ENCODE measurements around the gene UPF1. TPM values are rescaled to one million over a fixed set of nuclear protein-coding genes. Genes with fewer than 3 reads are reported as not detected.

The UPF1 gene
- total RNA-seq, 1 experiment from 2014 or later, result 96.6 TPM

- DNase-seq, result no peak
- Histone ChIP-seq H3K27me3 (replicated peaks; ENCODE audit: control insufficient read depth, insufficient read depth, low read length) (no peaks in the 10 kb centered on the region), H3K9me3 (no peaks in the 10 kb centered on the region), H3K36me3 (ENCODE audit: control insufficient read depth, insufficient read depth, low read length) (peaks cover 2% of the 10 kb centered on the region), H3K4me3 (ENCODE audit: low read depth, low read length) (no peak overlapping the region), H3K4me1 (peaks cover 4% of the 10 kb centered on the region; the same call in 1 of the 2 replicates)
- intact Hi-C loops (cut with micrococcal nuclease; ENCODE audit: unreplicated experiment), result no loop called here
- TF ChIP-seq CTCF (IDR thresholded peaks at IDR 0.05; ENCODE audit: insufficient read depth in 1 of 2, low read depth in 1 of 2, low read length in 1 of 2, severe bottlenecking in 1 of 2, unreplicated experiment in 1 of 2), result no peak
- H3K4me3 Mint-ChIP-seq (ENCODE audit: unreplicated experiment), result no peak overlapping the region
- ChIA-PET CTCF (no interaction called here), POLR2A (no interaction called here)
- H3K36me3 Mint-ChIP-seq (ENCODE audit: insufficient read depth, unreplicated experiment), result peaks cover 48% of the 10 kb centered on the region
- no peak overlapping the region for H3K27ac Mint-ChIP-seq (ENCODE audit: unreplicated experiment)
- H3K27me3 Mint-ChIP-seq (ENCODE audit: insufficient read depth, unreplicated experiment), result no peaks in the 10 kb centered on the region
- no peaks in the 10 kb centered on the region for H3K9me3 Mint-ChIP-seq (ENCODE audit: unreplicated experiment)
- H3K4me1 Mint-ChIP-seq (ENCODE audit: low read depth, unreplicated experiment), result peaks cover 5% of the 10 kb centered on the region
- BruUV-seq (replicated peaks), result no TSS peak
Measured at GRCh38 chr19:18842166-18842565, 10.4 kb downstream of the UPF1 start.

GRCh38 chr19:18843960-18844359, 12.2 kb downstream of the UPF1 start:
- no peak for TF ChIP-seq CTCF (IDR thresholded peaks at IDR 0.05; ENCODE audit: insufficient read depth in 1 of 2, low read depth in 1 of 2, low read length in 1 of 2, severe bottlenecking in 1 of 2, unreplicated experiment in 1 of 2)
- intact Hi-C loops (cut with micrococcal nuclease; ENCODE audit: unreplicated experiment), result no loop called here
- Histone ChIP-seq H3K36me3 (ENCODE audit: control insufficient read depth, insufficient read depth, low read length) (no peaks in the 10 kb centered on the region; the same call in none of the 2 replicates), H3K27me3 (replicated peaks; ENCODE audit: control insufficient read depth, insufficient read depth, low read length) (no peaks in the 10 kb centered on the region), H3K4me3 (ENCODE audit: low read depth, low read length) (no peak overlapping the region), H3K9me3 (no peaks in the 10 kb centered on the region), H3K4me1 (peaks cover 4% of the 10 kb centered on the region; the same call in 1 of the 2 replicates)
- DNase-seq, result no peak
- peaks cover 48% of the 10 kb centered on the region for H3K36me3 Mint-ChIP-seq (ENCODE audit: insufficient read depth, unreplicated experiment)
- no peak overlapping the region for H3K27ac Mint-ChIP-seq (ENCODE audit: unreplicated experiment)
- H3K9me3 Mint-ChIP-seq (ENCODE audit: unreplicated experiment), result no peaks in the 10 kb centered on the region
- ChIA-PET POLR2A (no interaction called here), CTCF (no interaction called here)
- H3K4me3 Mint-ChIP-seq (ENCODE audit: unreplicated experiment), result no peak overlapping the region
- H3K27me3 Mint-ChIP-seq (ENCODE audit: insufficient read depth, unreplicated experiment), result no peaks in the 10 kb centered on the region
- BruUV-seq (replicated peaks), result no TSS peak
- peaks cover 5% of the 10 kb centered on the region for H3K4me1 Mint-ChIP-seq (ENCODE audit: low read depth, unreplicated experiment)

DNA sequence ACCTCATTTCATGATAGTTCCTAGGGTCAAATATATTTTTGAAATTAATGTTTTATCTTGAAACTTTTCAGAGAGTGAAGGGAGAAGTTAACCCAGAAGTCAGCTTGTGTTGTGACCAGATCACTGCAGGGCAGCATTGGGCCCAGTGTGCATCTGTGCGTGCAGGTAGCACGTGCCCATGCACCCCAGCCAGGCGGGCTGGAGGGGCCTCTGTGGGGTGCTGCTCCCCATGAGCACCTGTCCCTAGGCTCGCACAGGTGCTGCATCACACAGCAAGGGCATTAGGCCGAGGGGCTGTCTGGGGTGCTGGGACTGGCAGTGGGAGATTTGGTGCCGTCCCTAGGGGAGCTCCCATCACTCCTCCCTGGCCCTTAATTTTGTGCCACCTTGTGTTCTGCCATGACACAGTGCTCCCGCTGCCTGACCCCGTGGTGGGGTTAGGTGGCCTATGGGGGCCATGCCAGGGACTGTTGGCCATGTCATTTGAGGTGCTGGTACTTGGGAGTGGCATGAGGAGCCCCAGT, 13.1 kb downstream of the UPF1 start:
- Mint-ChIP-seq H3K4me3 (ENCODE audit: unreplicated experiment) (no peak overlapping the region), H3K36me3 (ENCODE audit: insufficient read depth, unreplicated experiment) (peaks cover 53% of the 10 kb centered on the region), H3K27me3 (ENCODE audit: insufficient read depth, unreplicated experiment) (no peaks in the 10 kb centered on the region), H3K27ac (ENCODE audit: unreplicated experiment) (no peak overlapping the region), H3K9me3 (ENCODE audit: unreplicated experiment) (no peaks in the 10 kb centered on the region), H3K4me1 (ENCODE audit: low read depth, unreplicated experiment) (peaks cover 5% of the 10 kb centered on the region)
- H3K4me1 ChIP-seq, result no peaks in the 10 kb centered on the region
- intact Hi-C loops (cut with micrococcal nuclease; ENCODE audit: unreplicated experiment), result loop anchor here (5.0 kb wide), 1 partner anchor 258 kb away; the partner anchor contains the start of gene REX1BD
- H3K9me3 ChIP-seq, result no peaks in the 10 kb centered on the region
- no peaks in the 10 kb centered on the region for H3K27me3 ChIP-seq (replicated peaks; ENCODE audit: control insufficient read depth, insufficient read depth, low read length)
- CTCF ChIA-PET, result no interaction called here
- H3K36me3 ChIP-seq (ENCODE audit: control insufficient read depth, insufficient read depth, low read length), result no peaks in the 10 kb centered on the region; the same call in none of the 2 replicates
- no peak for DNase-seq
- no TSS peak for BruUV-seq (replicated peaks)
- H3K4me3 ChIP-seq (ENCODE audit: low read depth, low read length), result no peak overlapping the region
- no peak for TF ChIP-seq CTCF (IDR thresholded peaks at IDR 0.05; ENCODE audit: insufficient read depth in 1 of 2, low read depth in 1 of 2, low read length in 1 of 2, severe bottlenecking in 1 of 2, unreplicated experiment in 1 of 2)
- POLR2A ChIA-PET, result no interaction called here

Data from Caco-2 (cell line).